Activated CD8-positive, alpha-beta memory T cell treated with anti-CD3 and anti-CD28 coated beads, Interleukin-2, amount 10 ng/mL, durations not matched to agents 7 days and 5 days (primary cell): ENCODE data around the gene JKAMP. TPM values are rescaled to one million over a fixed set of nuclear protein-coding genes. Genes with fewer than 3 reads are reported as not detected.

Experiments
- ATAC-seq: fragments of 150-1000 bp; cut with Tn5 transposase; one replicate; pipeline ENCODE4 v1.10.0; 2021; ENCODE audit warnings: moderate library complexity
- CTCF ChIA-PET: fragments of 350-600 bp; sonication (Branson Sonifier 250); formaldehyde crosslinking; loops from one replicate; lab custom pipeline; 2021; ENCODE audit warnings: antibody characterized with exemption; lab: Charles Lee
- DNase-seq: peaks from one replicate; pipeline ENCODE4 v3.0.0-alpha.2; 2020
- H3K27ac Mint-ChIP-seq: one replicate; pipeline ENCODE4 v1.8.0; 2021; ENCODE audit warnings: mild to moderate bottlenecking, mixed read lengths
- H3K27me3 Mint-ChIP-seq: one replicate; pipeline ENCODE4 v1.8.0; 2021; ENCODE audit warnings: mixed read lengths
- H3K36me3 Mint-ChIP-seq: one replicate; pipeline ENCODE4 v1.8.0; 2021; ENCODE audit warnings: mild to moderate bottlenecking, mixed read lengths
- H3K4me1 Mint-ChIP-seq: one replicate; pipeline ENCODE4 v1.8.0; 2021; ENCODE audit warnings: mixed read lengths
- H3K4me3 Mint-ChIP-seq: one replicate; pipeline ENCODE4 v1.8.0; 2021; ENCODE audit warnings: mild to moderate bottlenecking, moderate library complexity, mixed read lengths
- H3K9me3 Mint-ChIP-seq: one replicate; pipeline ENCODE4 v1.8.0; 2022; ENCODE audit warnings: low read depth, mixed read lengths
- total RNA-seq, 2 experiments: library from RNA; stranded (reverse); gene quantifications; one replicate each; pipeline ENCODE4 v1.2.3, GENCODE V29; 2021

Gene JKAMP
- total RNA-seq, 2 experiments from 2014 or later: 20.3 to 25.0 TPM

GRCh38 chr14:59529189-59529588 lies 44.9 kb downstream of the JKAMP start:
- no peak overlapping the region for H3K4me3 Mint-ChIP-seq
- H3K36me3 Mint-ChIP-seq: no peaks in the 10 kb centered on the region
- H3K9me3 Mint-ChIP-seq: no peaks in the 10 kb centered on the region
- no peak overlapping the region for H3K27ac Mint-ChIP-seq
- CTCF ChIA-PET: no interaction called here
- no peak for DNase-seq
- peaks cover 11% of the 10 kb centered on the region for H3K27me3 Mint-ChIP-seq
- no peak for ATAC-seq
- H3K4me1 Mint-ChIP-seq: no peaks in the 10 kb centered on the region

GRCh38 chr14:59530349-59530748 lies 46.0 kb downstream of the JKAMP start:
- Mint-ChIP-seq H3K36me3 (no peaks in the 10 kb centered on the region), H3K4me1 (no peaks in the 10 kb centered on the region), H3K4me3 (no peak overlapping the region), H3K9me3 (no peaks in the 10 kb centered on the region), H3K27me3 (peaks cover 9% of the 10 kb centered on the region), H3K27ac (no peak overlapping the region)
- ATAC-seq: no peak
- CTCF ChIA-PET: no interaction called here
- no peak for DNase-seq

GRCh38 chr14:59532419-59532818 lies 48.1 kb downstream of the JKAMP start:
- no peak overlapping the region for H3K4me3 Mint-ChIP-seq
- CTCF ChIA-PET: no interaction called here
- no peak overlapping the region for H3K27ac Mint-ChIP-seq
- DNase-seq: no peak
- ATAC-seq: no peak
- H3K36me3 Mint-ChIP-seq: no peaks in the 10 kb centered on the region
- no peaks in the 10 kb centered on the region for H3K9me3 Mint-ChIP-seq
- no peaks in the 10 kb centered on the region for H3K4me1 Mint-ChIP-seq
- peaks cover 9% of the 10 kb centered on the region for H3K27me3 Mint-ChIP-seq

GRCh38 chr14:59534361-59534987 lies 50.2 kb downstream of the JKAMP start:
- Mint-ChIP-seq H3K27ac (no peak overlapping the region), H3K4me1 (no peaks in the 10 kb centered on the region), H3K36me3 (no peaks in the 10 kb centered on the region), H3K27me3 (peaks cover 7% of the 10 kb centered on the region), H3K4me3 (no peak overlapping the region), H3K9me3 (no peaks in the 10 kb centered on the region)
- ATAC-seq (no peak), DNase-seq (no peak)
- CTCF ChIA-PET: interaction anchor here (0.6 kb wide), 1 partner anchor 40 kb away, joined by 3 read pairs; no protein-coding TSS in a partner anchor

GRCh38 chr14:59537476-59537875 lies 53.2 kb downstream of the JKAMP start:
- Mint-ChIP-seq H3K27me3 (peaks cover 5% of the 10 kb centered on the region), H3K36me3 (no peaks in the 10 kb centered on the region), H3K9me3 (no peaks in the 10 kb centered on the region), H3K27ac (no peak overlapping the region), H3K4me1 (no peaks in the 10 kb centered on the region), H3K4me3 (no peak overlapping the region)
- DNase-seq (no peak), ATAC-seq (no peak)
- CTCF ChIA-PET: no interaction called here

- no peak overlapping the region for H3K27ac Mint-ChIP-seq
- no peak for ATAC-seq
- H3K4me3 Mint-ChIP-seq: no peak overlapping the region
- H3K36me3 Mint-ChIP-seq: no peaks in the 10 kb centered on the region
- no peak for DNase-seq
- peaks cover 8% of the 10 kb centered on the region for H3K27me3 Mint-ChIP-seq
- H3K9me3 Mint-ChIP-seq: no peaks in the 10 kb centered on the region
- CTCF ChIA-PET: no interaction called here
- no peaks in the 10 kb centered on the region for H3K4me1 Mint-ChIP-seq
Observed at GRCh38 chr14:59538936-59539335, 54.6 kb downstream of the JKAMP start.

- no peak overlapping the region for H3K27ac Mint-ChIP-seq
- no peaks in the 10 kb centered on the region for H3K4me1 Mint-ChIP-seq
- CTCF ChIA-PET: interaction anchor here (0.7 kb wide), 1 partner anchor 410 kb away, joined by 4 read pairs; no protein-coding TSS in a partner anchor
- no peaks in the 10 kb centered on the region for H3K36me3 Mint-ChIP-seq
- DNase-seq (no peak), ATAC-seq (no peak)
- peaks cover 6% of the 10 kb centered on the region for H3K27me3 Mint-ChIP-seq
- no peak overlapping the region for H3K4me3 Mint-ChIP-seq
- no peaks in the 10 kb centered on the region for H3K9me3 Mint-ChIP-seq
Observed at GRCh38 chr14:59540852-59541251, 56.5 kb downstream of the JKAMP start.

- Mint-ChIP-seq H3K36me3 (no peaks in the 10 kb centered on the region), H3K27ac (no peak overlapping the region), H3K27me3 (peaks cover 7% of the 10 kb centered on the region), H3K4me1 (no peaks in the 10 kb centered on the region), H3K9me3 (no peaks in the 10 kb centered on the region), H3K4me3 (no peak overlapping the region)
- CTCF ChIA-PET: no interaction called here
- DNase-seq (no peak), ATAC-seq (no peak)
Observed at GRCh38 chr14:59541731-59542130, 57.4 kb downstream of the JKAMP start.

GRCh38 chr14:59543873-59544272 lies 59.6 kb downstream of the JKAMP start:
- DNase-seq: no peak
- H3K9me3 Mint-ChIP-seq: no peaks in the 10 kb centered on the region
- CTCF ChIA-PET: interaction anchor here (1.1 kb wide), 1 partner anchor 421 kb away, joined by 3 read pairs; no protein-coding TSS in a partner anchor
- no peak for ATAC-seq
- H3K4me3 Mint-ChIP-seq: no peak overlapping the region
- H3K4me1 Mint-ChIP-seq: no peaks in the 10 kb centered on the region
- no peak overlapping the region for H3K27ac Mint-ChIP-seq
- no peaks in the 10 kb centered on the region for H3K36me3 Mint-ChIP-seq
- peaks cover 8% of the 10 kb centered on the region for H3K27me3 Mint-ChIP-seq

GRCh38 chr14:59547310-59547709 lies 63.0 kb downstream of the JKAMP start:
- Mint-ChIP-seq H3K27ac (no peak overlapping the region), H3K9me3 (no peaks in the 10 kb centered on the region), H3K27me3 (peaks cover 9% of the 10 kb centered on the region), H3K36me3 (no peaks in the 10 kb centered on the region), H3K4me3 (no peak overlapping the region), H3K4me1 (no peaks in the 10 kb centered on the region)
- ATAC-seq (no peak), DNase-seq (no peak)
- CTCF ChIA-PET: no interaction called here

Other genes starting within 250 kb of the JKAMP start
- gene GPR135, start 19.1 kb upstream of the JKAMP start, total RNA-seq: 1 to 10 TPM; 1.3 to 2.1 TPM
- gene L3HYPDH, start 109 bp upstream of the JKAMP start, total RNA-seq: 10 to 100 TPM; 11.0 to 26.7 TPM
- not detected for gene CCDC175, start 92.3 kb downstream of the JKAMP start, total RNA-seq